GM18870 (cell line): ENCODE data around the gene CDC42BPA.
"Not testable (repeated sequence)": the region's sequence is repeated elsewhere in the genome, so short reads cannot be mapped to it uniquely, and the experiment has no call there.

Experiments
- ATAC-seq: cut with Tn5 transposase; IDR thresholded peaks from one replicate; pipeline ENCODE4 v1.9.1; 2021; ENCODE audit warnings: moderate library complexity; ENCODE audit not compliant: unreplicated experiment

Gene CDC42BPA

DNA sequence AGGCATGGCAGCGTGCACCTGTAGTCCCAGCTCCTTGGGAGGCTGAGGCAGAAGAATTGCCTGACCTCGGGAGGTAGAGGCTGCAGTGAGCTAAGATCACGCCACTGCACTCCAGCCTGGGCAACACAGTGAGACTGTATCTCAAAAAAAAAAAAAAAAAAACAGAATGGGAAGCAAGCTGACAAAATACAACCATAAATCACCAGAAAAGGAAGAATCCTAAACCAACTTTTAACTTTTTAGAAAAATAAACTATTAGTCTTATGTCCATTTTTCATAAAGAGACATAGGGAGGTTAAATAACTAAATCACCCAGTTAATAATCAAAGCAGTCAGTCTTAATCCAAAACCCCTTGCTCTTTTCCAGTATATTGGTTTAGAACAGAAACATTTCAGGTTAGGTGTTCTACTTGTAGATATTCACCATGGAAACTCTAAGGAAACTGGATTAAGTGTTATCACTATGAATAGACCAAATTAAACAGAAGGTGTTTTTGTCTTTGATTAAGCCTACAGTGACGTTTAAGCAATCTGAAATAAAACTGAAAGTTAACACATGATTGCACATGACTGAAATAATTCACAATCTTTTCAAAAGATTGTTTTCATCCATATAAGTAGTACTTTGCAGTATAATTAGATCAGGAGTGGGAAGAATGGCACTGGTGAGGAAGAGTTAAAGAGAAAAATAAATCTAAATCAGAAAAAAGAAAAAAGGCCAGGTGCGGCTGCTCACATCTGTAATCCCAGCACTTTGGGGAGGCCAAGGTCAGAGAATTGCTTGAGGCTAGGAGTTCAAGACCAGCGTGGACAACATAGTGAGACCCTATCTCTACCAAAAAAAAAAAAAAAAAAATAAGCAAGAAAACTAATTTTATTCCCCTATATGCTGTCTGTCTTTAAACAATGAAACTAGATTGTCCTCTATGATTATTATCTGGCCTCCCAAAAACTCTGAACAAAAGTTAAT is 9.6 kb downstream of the CDC42BPA start:
- ATAC-seq, result no peak

DNA sequence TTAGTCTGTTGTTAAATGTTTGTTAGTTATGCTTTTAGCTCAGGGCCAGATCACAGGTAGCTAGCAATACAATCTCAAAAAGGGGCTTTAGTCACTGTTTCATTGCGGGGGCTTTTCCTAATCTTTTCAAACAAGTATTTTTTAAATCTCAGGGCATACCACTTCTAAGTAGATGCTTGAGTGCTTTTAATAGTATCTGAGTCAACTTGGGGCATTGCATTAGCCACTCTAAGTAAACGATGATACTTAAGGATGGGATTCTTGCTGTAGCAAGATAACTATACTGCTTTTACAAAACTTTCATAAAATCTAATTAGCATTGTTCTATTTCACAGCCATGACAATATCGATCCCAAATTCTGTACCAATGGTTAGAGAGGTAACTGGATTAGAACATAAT is 11.6 kb downstream of the CDC42BPA start:
- ATAC-seq, result no peak

DNA sequence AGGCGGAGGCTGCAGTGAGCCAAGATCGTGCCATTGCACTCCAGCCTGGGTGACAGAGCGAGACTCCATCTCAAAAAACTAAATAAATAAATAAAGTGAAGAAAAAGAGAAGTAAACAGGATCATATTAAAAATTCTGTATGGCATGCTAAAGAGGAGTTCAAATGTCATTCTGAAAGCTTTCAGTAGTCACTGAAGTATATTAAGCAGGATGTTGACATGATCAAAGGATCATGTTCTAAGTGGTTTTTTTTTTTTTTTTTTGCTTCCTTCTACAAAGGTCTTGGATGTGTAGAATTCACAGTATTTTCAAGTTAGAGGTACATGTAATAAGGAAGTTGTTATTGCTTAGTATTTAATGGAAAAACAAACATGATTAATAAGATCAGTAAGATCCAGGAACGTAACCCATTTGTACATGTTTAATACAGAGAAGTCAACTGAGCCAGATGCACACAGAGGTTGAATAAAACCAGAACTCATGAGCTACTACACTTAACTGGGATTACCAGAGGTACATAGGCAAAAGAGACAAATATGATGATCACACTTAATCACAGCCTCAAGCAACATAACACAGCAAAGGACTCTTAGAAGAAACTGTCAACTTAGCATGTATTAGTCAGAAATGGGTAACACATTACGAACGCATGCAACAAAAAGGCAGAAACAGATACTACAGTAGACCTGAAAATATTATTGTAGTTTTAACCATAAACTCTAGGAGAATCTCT is 12.2 kb downstream of the CDC42BPA start:
- no peak for ATAC-seq

DNA sequence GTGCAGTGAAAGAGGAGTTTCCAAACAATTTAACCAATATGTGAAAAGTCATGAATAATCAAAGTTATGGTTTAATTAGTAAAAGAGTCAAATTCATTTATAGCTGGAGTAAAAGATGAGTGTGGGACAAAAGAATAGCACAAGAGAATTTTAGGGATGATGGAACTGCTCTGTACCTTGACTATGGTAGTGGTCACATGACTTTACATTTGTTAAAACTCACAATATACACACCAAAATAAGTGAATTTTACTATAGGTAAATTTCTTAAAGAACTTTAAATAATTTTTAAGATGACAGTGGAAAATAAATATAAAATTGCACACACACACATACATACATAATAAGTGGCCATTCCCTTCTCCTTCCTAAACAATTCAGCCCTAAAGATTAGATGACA is 13.6 kb downstream of the CDC42BPA start:
- no peak for ATAC-seq

DNA sequence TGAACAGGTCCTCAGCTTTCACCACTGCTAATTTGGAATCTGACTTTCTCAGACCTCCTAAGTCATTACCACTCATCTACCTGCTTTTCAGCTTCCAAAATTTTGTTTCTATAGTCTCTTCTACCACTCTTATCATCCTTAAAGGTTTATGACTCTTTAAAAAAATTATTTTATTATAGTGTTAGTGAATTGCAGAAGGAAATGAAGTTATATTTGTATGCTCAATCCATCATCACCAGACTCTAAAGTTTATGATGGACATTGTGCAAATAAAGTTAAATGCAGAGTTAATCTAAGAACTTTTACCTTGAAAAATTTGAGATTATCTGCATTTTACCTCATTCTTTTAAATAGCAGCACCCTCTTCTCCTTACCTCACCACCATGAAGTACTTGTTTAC is 14.6 kb downstream of the CDC42BPA start:
- no peak for ATAC-seq

DNA sequence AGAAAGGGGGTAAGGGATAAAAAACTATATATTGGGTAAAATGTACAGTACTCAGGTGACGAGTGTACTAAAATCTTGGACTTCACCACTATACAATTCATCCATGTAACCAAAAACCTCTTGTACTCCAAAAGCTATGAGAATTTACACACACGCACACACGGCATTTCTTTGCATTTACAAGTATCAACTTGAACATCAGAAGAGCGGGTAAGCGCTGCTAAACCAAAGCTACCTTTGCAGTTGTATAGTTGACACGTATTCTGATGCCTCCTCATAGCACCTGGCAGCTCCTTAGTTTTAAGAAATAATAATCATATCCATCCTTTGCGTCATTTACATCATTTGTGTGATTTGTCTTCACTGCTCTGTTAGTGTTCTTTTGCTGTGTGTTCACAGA is 17.6 kb downstream of the CDC42BPA start:
- no peak for ATAC-seq

DNA sequence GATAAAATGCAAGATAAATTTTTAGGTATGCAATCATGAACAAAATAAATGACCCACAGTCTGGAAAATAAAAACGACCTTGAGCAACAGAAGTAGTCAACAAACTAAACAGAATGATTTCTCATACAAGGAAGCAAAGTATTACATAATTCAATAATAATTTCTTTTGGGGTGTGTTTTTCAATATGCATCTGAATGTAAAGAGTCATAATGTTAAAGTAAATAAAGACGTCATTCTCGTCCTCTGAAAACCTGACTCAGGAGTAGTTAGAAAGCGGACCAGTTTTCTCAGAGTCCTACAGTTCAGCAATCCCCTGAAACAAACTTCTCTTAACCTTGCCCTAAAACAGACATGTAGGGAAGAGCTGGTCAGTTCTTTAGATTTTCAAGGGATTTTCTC is 18.6 kb downstream of the CDC42BPA start:
- no peak for ATAC-seq

DNA sequence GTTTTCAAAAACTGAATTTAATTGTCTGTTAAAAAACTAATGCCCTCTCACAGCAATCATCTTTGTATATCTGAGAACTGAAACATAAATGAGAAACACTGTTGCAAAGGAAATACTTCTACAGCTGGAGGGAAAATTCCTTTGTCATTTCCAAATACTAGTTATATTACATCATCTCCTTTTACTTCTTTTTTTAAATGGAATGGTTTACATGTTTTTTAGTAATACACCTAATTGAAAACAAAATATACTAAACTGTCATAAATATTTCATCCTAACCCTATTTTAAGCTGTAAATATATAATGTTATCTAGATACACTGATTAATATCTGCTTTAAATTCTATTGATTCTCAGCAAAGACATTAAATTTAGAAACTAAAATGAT is 19.1 kb downstream of the CDC42BPA start:
- ATAC-seq, result no peak

DNA sequence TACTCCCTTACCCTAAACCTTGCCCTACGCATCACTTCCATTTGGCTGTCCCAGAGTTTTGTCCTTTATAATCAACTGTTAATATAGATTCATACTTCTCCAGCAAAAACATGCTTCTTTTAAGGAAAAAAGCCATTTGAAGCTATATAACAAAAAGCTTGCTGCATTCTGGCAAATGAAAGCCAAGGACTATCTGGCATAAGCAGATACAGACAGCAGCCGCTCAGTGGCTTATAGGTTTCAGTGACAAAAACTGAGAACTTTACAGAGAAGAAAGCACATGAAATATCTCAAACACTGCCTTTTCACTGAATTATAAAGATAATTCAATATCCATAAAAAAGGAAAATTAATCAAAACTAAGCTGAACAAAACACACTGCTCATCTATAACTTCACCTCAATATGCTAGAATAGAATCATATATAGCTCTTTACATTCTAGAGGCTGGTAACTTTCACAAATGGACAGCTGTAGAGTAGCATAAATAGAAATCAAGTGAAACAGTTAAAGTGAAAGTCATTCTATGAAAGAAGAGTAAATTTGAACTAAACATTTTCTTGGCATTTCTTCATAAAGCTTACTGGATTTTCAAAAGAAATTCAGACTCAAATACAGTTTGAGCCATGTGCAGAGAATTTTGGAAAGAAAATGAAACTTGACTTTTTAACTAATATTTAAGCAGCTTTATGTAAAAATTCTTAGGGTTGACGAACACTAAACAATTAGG is 19.6 kb downstream of the CDC42BPA start:
- ATAC-seq, result no peak

DNA sequence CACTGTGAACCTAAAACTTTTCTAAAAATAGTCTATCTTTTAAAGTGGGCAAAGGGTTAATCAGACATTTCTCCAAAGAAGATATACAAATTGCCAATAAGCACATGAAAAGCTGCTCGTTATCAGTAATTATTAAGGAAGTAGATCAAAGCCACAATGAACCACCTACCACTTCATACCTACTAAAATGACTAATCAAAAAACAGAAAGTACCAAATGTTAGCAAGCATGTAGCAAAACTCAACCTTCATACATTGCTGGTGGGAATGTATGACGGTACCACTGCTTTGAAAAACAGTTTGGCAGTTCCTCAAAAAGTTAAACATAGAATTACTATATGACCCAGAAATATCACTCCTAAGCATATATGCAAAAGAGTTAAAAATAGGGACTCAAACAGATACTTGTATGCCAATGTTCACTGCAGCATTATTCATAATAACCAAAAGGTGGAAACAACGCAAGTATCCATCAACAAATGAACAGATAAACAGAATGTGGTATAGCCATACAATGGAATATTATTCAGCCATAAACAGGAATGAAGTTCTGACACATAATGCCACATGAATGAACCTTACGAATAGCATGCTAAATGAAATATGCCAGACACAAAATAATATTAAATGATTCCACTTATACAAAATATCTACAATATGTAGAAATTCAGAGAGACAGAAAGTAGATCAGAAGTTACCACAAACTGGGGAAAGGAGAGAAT is 21.1 kb downstream of the CDC42BPA start:
- ATAC-seq, result no peak

DNA sequence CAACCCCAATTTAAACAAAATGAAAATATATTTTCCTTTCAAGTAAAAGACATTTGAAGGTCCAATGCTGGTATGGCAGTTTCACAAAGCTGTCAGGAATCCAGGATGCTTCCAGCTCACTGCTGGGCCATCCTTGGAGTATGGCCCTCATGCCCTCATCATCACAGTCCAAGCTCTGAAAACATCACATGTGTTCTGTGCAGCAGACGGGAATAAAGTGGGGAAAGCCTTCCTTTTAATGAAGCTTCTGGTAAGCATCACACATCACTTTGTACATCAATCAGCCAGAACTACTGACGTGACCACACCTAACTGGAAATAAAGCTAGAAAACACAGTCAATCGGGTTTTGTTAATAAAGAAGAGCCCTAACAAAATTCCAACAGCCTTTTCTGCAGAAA is 22.7 kb downstream of the CDC42BPA start:
- no peak for ATAC-seq

DNA sequence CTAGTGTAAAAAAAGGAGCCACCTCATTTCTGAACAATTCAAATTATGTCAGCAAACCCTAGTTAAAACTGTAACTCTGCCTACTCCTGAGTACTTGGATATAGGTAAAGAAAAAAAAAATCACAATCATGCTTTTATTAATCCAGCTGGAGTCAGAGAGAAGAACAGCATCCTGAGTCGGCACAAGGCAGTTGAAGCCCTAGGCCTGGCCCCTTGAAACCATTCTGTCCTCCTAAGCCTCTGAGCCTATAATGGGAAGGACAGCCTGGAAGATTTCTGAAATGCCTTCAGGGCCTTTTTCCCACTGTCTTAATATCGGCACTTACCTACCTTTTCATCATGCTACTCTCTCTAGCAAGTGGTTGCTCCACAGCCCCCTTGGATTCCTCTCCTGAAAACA is 32.5 kb downstream of the CDC42BPA start:
- no peak for ATAC-seq

DNA sequence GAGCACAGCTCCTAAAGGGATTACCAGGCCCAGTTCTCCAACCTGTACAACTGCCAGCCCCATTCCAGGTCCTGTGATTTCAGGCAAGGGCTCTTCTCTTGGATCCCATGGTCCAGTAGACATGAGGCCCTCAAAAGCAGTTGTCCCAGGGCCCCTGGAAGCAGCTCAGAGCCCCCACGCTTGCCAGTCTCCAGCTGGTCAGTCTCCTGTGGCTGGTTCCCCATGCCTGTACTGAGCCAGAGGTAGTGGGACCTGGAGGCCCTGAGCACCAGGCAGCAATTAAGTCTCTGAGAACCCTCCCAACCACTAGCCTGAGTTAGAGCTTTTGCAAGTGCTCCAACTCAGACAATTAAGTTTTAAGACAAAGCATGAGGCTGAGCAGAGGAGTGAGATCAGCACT is 36.9 kb downstream of the CDC42BPA start:
- no peak for ATAC-seq

DNA sequence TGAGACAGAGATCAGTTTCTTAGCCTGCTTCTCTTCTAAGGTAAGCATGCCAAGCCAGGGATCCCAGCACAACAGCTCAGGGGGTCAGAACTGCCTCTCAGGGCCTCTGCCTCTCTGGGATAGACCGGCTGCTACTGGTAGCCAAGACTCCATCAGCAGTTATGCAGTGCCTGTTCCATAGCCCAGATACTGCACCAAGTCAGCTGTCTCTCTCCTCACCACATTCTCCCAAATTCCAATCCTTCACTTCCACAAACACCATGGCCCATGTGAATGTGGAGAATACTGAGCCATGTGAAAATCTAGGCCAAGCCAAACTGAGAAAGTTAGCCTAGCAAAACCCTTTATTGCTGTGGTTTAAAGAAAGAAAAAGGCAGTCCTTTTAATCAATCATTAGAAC is 37.5 kb downstream of the CDC42BPA start:
- no peak for ATAC-seq

DNA sequence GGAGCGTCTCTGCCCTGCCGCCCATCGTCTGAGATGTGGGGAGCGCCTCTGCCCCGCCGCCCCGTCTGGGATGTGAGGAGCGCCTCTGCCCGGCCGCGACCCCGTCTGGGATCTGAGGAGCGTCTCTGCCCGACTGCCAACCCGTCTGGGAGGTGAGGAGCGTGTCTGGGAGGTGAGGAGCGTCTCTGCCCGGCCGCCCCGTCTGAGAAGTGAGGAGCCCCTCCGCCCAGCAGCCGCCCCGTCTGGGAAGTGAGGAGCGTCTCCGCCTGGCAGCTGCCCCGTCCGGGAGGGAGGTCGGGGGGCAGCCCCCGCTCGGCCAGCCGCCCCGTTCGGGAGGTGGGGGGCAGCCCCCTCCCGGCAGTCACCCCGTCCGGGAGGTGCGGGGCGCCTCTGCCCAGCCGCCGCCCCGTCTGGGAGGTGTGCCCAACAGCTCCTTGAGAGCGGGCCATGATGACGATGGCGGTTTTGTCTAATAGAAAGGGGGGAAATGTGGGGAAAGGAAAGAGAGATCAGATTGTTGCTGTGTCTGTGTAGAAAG is 42.1 kb downstream of the CDC42BPA start:
- ATAC-seq, result not testable (repeated sequence)

DNA sequence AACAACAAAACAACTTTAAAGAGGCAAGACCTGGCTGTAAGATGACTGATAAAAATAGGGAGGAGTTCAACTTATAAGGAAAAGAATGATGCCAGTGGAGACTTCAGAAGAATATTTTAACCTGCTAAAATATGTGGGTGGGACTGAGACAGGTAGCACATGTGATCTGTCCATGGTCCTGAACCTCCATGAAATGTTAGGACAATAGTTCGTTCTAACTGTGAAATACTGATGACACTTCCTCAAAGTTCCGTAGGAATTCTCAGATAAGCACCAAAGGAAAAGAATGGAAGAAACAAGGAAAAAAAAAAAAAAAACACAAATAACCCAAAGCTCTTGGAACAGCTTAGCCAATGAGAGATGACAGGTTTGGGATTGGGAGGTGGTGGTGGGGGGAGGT is 44.7 kb downstream of the CDC42BPA start:
- ATAC-seq, result no peak

DNA sequence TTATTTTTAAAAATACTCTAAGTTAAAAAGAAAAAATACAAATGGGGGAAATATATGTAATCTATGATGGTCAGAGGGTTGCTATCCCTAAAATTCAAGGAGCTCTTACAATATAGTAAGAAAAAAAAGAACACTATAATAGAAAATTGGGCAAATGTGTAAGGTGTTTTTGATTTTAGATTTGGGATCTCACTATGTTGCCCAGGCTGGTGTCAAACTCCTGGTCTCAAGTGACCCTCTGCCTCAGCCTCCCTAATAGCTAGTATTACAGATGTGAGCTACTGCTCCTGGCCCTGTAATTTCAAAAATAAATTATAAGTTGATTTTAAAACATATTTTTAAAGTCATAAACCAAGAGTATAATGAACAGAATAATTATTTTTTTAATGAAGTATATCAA is 45.9 kb downstream of the CDC42BPA start:
- ATAC-seq, result no peak

DNA sequence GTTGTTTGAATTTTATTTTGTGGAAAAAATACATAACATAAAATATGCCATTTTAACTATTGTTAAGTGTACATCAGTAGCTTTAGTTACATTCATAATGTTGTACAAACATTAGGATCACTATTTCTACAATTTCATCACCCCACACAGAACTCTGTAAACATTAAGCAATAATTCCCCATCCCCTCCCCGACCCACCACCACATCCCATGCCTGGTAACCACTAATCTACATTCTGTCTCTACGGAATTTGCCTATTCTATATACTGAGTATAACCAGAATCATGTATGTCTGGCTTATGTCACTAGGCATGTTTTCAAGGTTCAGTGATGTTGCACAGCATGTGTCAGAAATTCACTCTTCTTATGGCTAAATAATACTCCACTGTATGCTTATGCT is 47.7 kb downstream of the CDC42BPA start:
- ATAC-seq, result no peak

DNA sequence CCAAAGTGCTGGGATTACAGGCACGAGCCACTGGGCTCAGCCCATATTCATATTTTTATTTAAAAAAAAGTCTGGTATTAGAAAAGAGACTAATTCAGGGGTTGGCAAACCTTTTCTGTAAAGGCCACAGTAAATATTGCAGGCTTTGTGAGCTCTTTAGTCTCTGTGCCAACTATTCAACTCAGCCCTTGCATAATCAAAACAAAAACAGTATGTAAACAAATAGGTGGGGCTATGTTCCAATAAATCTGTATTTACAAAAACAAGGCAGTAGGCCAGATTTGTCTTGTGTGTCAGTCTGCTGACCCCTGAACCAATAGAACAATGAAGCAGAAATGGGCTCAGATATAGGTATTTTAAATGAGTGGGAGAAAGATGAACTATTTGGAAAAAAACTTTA is 49.3 kb downstream of the CDC42BPA start:
- no peak for ATAC-seq

DNA sequence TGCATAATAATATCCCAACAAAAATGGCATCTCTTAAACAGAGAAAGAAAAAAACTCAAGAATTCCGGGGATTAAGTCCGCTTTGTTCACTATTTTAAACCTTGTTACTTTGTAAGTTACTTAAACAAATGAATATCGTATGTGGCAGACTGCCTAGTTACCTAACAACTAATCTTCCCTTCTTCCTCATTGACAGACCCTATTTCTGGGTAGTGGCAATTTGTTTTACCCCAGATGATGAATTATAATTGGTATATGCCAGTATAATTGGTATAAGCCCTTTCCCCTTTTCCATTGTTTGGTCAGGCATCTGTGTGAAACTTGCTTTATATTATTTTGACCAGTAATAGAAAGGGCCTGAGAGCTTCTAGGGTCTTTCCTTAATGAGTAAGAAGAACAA is 52.4 kb downstream of the CDC42BPA start:
- no peak for ATAC-seq

DNA sequence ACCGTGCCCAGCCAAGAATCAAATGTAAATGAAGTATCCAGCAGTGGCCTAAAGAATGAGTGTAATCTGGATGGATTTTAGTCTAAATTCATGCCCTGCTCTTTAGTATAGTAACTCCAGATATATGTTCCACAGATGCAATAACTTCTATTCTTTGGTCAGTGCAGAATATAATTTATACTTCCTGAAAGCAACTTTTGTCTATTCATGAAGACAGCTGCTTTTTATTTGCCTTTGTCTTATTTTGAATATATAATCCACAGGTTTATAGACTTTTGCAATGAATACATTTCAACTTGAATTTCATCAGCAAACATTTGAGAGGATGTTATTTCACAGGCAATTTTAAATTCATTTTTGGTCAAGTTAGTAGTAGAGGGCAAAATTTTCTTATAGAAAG is 54.4 kb downstream of the CDC42BPA start:
- no peak for ATAC-seq
